ENCODE results near the gene FAM167B. TPM values are rescaled to one million over a fixed set of nuclear protein-coding genes. Genes with fewer than 3 reads are reported as not detected.

FAM167B gene
- total and polyA plus RNA-seq, 8 donors = 3.7 to 16.8 (median 4.8) TPM

GRCh38 chr1:32234792-32235191 lies 12.2 kb upstream of the FAM167B start:
- Histone ChIP-seq H3K27ac (no peak overlapping the region), H3K4me3 (no peak overlapping the region), H3K27me3 (peaks cover 0 to 3% of the 10 kb centered on the region in 2 donors), H3K36me3 (peaks cover 0 to 54% of the 10 kb centered on the region in 2 donors), H3K4me1 (peaks cover 1 to 3% of the 10 kb centered on the region in 2 donors), H3K9me3 (no peaks in the 10 kb centered on the region)
- intact Hi-C loops (cut with DNase I) = no loop called here
- DNase-seq = no peak
- ATAC-seq = no peak
- TF ChIP-seq, protein P1, sequence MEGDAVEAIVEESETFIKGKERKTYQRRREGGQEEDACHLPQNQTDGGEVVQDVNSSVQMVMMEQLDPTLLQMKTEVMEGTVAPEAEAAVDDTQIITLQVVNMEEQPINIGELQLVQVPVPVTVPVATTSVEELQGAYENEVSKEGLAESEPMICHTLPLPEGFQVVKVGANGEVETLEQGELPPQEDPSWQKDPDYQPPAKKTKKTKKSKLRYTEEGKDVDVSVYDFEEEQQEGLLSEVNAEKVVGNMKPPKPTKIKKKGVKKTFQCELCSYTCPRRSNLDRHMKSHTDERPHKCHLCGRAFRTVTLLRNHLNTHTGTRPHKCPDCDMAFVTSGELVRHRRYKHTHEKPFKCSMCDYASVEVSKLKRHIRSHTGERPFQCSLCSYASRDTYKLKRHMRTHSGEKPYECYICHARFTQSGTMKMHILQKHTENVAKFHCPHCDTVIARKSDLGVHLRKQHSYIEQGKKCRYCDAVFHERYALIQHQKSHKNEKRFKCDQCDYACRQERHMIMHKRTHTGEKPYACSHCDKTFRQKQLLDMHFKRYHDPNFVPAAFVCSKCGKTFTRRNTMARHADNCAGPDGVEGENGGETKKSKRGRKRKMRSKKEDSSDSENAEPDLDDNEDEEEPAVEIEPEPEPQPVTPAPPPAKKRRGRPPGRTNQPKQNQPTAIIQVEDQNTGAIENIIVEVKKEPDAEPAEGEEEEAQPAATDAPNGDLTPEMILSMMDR (IDR thresholded peaks at IDR 0.05) = no peak

DNA sequence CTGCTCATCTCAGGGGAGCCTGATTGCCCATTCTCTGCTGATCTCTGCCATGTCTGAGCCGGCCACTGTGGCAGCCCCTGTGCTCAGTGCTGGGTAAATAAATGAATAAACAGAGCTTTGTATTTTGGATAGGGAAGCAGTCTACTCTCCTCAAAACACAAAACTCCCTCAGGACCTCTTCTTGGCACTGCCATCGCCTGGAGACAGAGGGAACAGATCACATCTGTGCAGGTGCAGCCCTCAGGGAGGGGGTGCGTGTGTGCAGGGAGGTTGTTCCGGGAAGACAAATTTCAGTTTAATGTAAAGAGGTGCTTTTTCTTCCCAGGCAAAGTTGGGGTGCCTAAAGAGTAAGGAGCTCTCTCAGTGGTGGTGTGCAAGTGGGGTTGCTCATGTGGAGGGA lies 7.7 kb upstream of the FAM167B start:
- intact Hi-C loops (cut with DNase I) = no loop called here
- DNase-seq = no peak
- TF ChIP-seq, protein P1 (IDR thresholded peaks at IDR 0.05) = no peak
- Histone ChIP-seq H3K27ac (no peak overlapping the region), H3K36me3 (peaks cover 0 to 8% of the 10 kb centered on the region in 2 donors), H3K4me3 (no peak overlapping the region), H3K9me3 (no peaks in the 10 kb centered on the region), H3K27me3 (peaks cover 0 to 22% of the 10 kb centered on the region in 2 donors), H3K4me1 (peaks cover 13 to 24% of the 10 kb centered on the region in 2 donors)
- ATAC-seq = no peak

DNA sequence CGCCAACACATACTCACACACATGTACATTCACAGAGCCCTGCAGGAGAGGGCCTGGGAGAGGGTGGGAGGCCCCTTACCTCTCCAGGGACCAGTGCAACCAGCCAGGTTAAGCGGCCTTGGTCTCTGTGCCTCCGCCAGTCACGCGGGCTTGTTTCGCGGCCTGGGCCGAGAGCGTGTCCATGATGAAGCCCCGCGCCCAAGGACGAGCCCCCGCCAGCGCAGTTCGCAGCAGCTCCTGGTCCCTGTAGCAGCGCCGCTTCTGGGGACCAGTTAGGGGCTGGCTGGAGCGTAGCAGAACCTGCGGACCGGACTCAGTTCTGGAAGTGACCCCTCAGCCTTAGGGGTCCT lies 7.3 kb upstream of the FAM167B start:
- Histone ChIP-seq H3K4me1 (peaks cover 13 to 24% of the 10 kb centered on the region in 2 donors), H3K36me3 (peaks cover 0 to 4% of the 10 kb centered on the region in 2 donors), H3K9me3 (no peaks in the 10 kb centered on the region), H3K27ac (peak overlapping the region in 1 of 2 donors; percentile 78), H3K4me3 (peak overlapping the region; percentile 59 to 67), H3K27me3 (peaks cover 0 to 22% of the 10 kb centered on the region in 2 donors)
- TF ChIP-seq, protein P1 (IDR thresholded peaks at IDR 0.05) = no peak
- intact Hi-C loops (cut with DNase I) = no loop called here
- ATAC-seq (no peak), DNase-seq (no peak)

DNA sequence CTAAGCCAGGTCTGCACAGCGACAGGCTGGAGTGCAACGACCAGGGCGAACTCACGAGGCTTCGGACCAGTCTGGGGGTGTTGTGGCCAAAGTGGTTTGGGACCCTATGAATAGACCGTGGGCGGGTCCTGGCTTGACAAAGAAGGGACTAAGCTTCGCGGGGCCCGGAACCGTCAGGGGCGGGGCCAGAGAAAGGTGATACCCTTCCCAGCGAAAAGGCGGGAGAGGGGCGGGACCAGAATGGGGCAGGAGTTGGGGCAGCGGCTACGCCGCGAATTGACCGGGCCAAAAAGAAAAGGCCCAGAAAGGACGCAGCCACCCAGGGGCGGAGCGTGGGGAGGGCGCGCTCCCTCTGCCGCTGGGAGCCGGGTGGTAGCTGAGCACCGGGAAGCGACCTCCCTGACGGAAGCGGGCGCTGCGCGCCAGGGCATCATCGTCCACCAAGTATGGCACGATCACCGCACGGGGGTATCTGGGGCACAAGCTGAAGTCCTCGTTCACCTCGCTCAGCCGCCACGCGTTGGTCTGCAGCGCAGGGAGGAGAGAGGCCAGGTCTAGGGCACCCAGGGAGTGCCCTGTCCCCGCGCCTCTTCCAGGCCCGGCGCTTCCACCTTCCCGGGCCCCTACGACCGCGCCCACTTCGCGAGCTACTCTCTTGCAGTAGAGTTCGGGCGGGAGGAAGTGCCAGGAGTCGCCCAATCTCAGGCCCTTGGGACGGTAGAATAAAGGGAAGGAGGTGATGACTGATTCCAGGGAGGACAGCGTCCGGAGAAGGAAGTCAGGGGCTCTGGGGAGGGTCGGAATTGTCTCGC lies 6.7 kb upstream of the FAM167B start:
- H3K4me1 ChIP-seq = peaks cover 13 to 24% of the 10 kb centered on the region in 2 donors
- H3K36me3 ChIP-seq = no peaks in the 10 kb centered on the region
- intact Hi-C loops (cut with DNase I) = no loop called here
- DNase-seq = peak; percentile 49 to 89 (median 74)
- TF ChIP-seq, protein P1 (IDR thresholded peaks at IDR 0.05) = peak in 1 of 2 donors; percentile 16
- H3K27ac ChIP-seq = peak overlapping the region; percentile 78 to 82
- no peaks in the 10 kb centered on the region for H3K9me3 ChIP-seq
- peaks cover 0 to 22% of the 10 kb centered on the region in 2 donors for H3K27me3 ChIP-seq
- peak overlapping the region; percentile 59 to 67 for H3K4me3 ChIP-seq
- peak; percentile 88 for ATAC-seq

GRCh38 chr1:32241001-32241763 lies 5.8 kb upstream of the FAM167B start:
- intact Hi-C loops (cut with DNase I) = no loop called here
- peaks cover 13 to 32% of the 10 kb centered on the region in 2 donors for H3K4me1 ChIP-seq
- H3K27ac ChIP-seq = peak overlapping the region; percentile 78 to 82
- no peaks in the 10 kb centered on the region for H3K36me3 ChIP-seq
- TF ChIP-seq, protein P1 (IDR thresholded peaks at IDR 0.05) = no peak
- DNase-seq = peak; percentile 57 to 86 (median 75)
- peak; percentile 72 for ATAC-seq
- peak overlapping the region; percentile 59 to 67 for H3K4me3 ChIP-seq
- H3K9me3 ChIP-seq = no peaks in the 10 kb centered on the region
- H3K27me3 ChIP-seq = peaks cover 0 to 22% of the 10 kb centered on the region in 2 donors

Measured in left lung (tissue), 10 donors.